ENCODE measurements around the gene PADI4.
A peak's percentile ranks its signal among the peaks of the same experiment; 100 is the strongest.
"Not testable (repeated sequence)": the region's sequence is repeated elsewhere in the genome, so short reads cannot be mapped to it uniquely, and the experiment has no call there.

PADI4 gene

GRCh38 chr1:17338706-17339493, 30.9 kb downstream of the PADI4 start:
- TF ChIP-seq POU2F2 (IDR thresholded peaks at IDR 0.05; ENCODE audit: low read depth, low read length) (no peak), SPI1 (IDR thresholded peaks at IDR 0.05; ENCODE audit: low read depth, low read length) (no peak), PAX5 (IDR thresholded peaks at IDR 0.05; ENCODE audit: insufficient read depth, low read length, severe bottlenecking) (no peak), POLR2A (IDR thresholded peaks at IDR 0.05; ENCODE audit: low read depth, low read length) (no peak), POLR2AphosphoS5 (IDR thresholded peaks at IDR 0.05; ENCODE audit: low read depth, low read length) (no peak), TAF1 (IDR thresholded peaks at IDR 0.05; ENCODE audit: low read depth, low read length) (no peak)

GRCh38 chr1:17339521-17339920, 31.5 kb downstream of the PADI4 start:
- no peak for FAIRE-seq
- no peak for DNase-seq (ENCODE audit: insufficient read length, low spot score)
- TF ChIP-seq POU2F2 (IDR thresholded peaks at IDR 0.05; ENCODE audit: low read depth, low read length) (no peak), POLR2AphosphoS5 (IDR thresholded peaks at IDR 0.05; ENCODE audit: low read depth, low read length) (no peak), TAF1 (IDR thresholded peaks at IDR 0.05; ENCODE audit: low read depth, low read length) (no peak)

More at GRCh38 chr1:17338706-17339493, 30.9 kb downstream of the PADI4 start:
- DNase-seq (ENCODE audit: insufficient read length, low spot score) (no peak), FAIRE-seq (no peak)

GRCh38 chr1:17340358-17340757, 32.4 kb downstream of the PADI4 start:
- TF ChIP-seq SPI1 (IDR thresholded peaks at IDR 0.05; ENCODE audit: low read depth, low read length) (no peak), PAX5 (IDR thresholded peaks at IDR 0.05; ENCODE audit: insufficient read depth, low read length, severe bottlenecking) (no peak), POU2F2 (IDR thresholded peaks at IDR 0.05; ENCODE audit: low read depth, low read length) (no peak), POLR2A (IDR thresholded peaks at IDR 0.05; ENCODE audit: low read depth, low read length) (no peak), POLR2AphosphoS5 (IDR thresholded peaks at IDR 0.05; ENCODE audit: low read depth, low read length) (no peak), TAF1 (IDR thresholded peaks at IDR 0.05; ENCODE audit: low read depth, low read length) (no peak)
- no peak for DNase-seq (ENCODE audit: insufficient read length, low spot score)
- no peak for FAIRE-seq

DNA sequence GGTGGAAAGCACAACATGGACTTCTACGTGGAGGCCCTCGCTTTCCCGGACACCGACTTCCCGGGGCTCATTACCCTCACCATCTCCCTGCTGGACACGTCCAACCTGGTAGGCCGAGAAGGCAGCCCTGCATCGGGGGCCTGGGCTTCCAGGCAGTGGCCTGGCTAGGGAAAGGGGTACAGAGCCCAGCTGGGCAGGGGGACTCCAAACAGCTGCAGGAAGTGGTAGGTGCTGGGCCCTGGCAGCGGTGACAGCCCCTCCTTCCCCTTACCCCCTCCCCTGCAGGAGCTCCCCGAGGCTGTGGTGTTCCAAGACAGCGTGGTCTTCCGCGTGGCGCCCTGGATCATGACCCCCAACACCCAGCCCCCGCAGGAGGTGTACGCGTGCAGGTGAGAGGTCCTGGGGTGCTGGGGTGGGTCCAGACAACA, 34.0 kb downstream of the PADI4 start:
- DNase-seq (ENCODE audit: insufficient read length, low spot score) (no peak), FAIRE-seq (no peak)
- no peak for TF ChIP-seq PAX5 (IDR thresholded peaks at IDR 0.05; ENCODE audit: insufficient read depth, low read length, severe bottlenecking)
- TF ChIP-seq POLR2A (IDR thresholded peaks at IDR 0.05; ENCODE audit: low read depth, low read length): no peak
- TF ChIP-seq SPI1 (IDR thresholded peaks at IDR 0.05; ENCODE audit: low read depth, low read length): no peak
- TF ChIP-seq POLR2AphosphoS5 (IDR thresholded peaks at IDR 0.05; ENCODE audit: low read depth, low read length): no peak
- no peak for TF ChIP-seq POU2F2 (IDR thresholded peaks at IDR 0.05; ENCODE audit: low read depth, low read length)
- TF ChIP-seq TAF1 (IDR thresholded peaks at IDR 0.05; ENCODE audit: low read depth, low read length): no peak

DNA sequence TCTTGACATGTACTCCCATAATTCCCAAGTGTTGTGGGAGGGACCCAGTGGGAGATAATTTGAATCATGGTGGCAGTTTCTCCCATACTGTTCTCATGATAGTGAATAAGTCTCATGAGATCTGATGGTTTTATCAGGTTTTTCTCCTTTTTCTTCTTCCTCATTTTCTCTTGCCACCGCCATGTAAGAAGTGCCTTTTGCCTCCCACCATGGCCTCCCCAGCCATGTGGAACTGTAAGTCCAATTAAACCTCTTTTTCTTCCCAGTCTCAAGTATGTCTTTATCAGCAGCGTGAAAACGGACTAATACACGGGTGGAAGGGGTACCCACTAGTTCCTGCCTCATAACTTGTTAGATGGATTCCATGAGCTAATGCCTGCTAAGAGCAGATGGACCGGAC, 37.5 kb downstream of the PADI4 start:
- FAIRE-seq; DNase-seq (ENCODE audit: insufficient read length, low spot score): not testable (repeated sequence)

DNA sequence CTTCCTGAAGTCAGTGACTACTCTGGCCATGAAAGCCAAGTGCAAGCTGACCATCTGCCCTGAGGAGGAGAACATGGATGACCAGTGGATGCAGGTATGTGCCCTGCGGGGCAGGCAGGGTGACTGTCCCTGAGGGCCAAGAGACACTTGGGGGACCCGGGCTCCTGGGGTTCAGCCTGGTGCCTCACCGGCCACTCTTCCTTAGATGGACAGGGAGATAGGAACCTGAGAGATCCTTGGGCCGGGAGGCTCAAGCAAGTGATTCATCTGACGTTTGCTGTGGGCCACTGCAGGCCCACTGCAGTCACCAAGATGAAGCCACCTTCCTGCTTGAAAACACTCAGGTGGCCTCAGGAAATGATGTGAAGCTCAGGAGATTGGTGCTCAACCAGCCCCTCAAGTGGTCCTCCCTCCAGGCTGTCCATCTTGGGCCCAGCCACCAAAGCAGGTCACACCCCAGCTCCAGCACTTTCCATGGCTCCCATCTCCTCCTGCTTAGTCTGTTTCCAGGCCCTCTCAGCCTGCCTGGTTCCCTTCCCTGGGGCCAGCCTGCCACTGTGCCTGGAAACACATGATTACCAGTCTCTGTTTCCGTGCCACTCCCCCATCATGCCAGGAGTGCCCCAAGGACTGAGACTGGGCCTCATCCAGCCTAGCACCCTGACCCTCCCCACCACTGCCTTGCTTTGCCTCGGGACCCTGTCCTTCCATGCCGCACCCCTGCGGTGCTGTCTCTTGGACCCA, 38.2 kb downstream of the PADI4 start:
- DNase-seq (ENCODE audit: insufficient read length, low spot score) (no peak), FAIRE-seq (no peak)
- TF ChIP-seq POU2F2 (IDR thresholded peaks at IDR 0.05; ENCODE audit: low read depth, low read length): no peak
- no peak for TF ChIP-seq SPI1 (IDR thresholded peaks at IDR 0.05; ENCODE audit: low read depth, low read length)
- TF ChIP-seq PAX5 (IDR thresholded peaks at IDR 0.05; ENCODE audit: insufficient read depth, low read length, severe bottlenecking): no peak
- no peak for TF ChIP-seq POLR2AphosphoS5 (IDR thresholded peaks at IDR 0.05; ENCODE audit: low read depth, low read length)
- TF ChIP-seq TAF1 (IDR thresholded peaks at IDR 0.05; ENCODE audit: low read depth, low read length): no peak
- no peak for TF ChIP-seq POLR2A (IDR thresholded peaks at IDR 0.05; ENCODE audit: low read depth, low read length)

DNA sequence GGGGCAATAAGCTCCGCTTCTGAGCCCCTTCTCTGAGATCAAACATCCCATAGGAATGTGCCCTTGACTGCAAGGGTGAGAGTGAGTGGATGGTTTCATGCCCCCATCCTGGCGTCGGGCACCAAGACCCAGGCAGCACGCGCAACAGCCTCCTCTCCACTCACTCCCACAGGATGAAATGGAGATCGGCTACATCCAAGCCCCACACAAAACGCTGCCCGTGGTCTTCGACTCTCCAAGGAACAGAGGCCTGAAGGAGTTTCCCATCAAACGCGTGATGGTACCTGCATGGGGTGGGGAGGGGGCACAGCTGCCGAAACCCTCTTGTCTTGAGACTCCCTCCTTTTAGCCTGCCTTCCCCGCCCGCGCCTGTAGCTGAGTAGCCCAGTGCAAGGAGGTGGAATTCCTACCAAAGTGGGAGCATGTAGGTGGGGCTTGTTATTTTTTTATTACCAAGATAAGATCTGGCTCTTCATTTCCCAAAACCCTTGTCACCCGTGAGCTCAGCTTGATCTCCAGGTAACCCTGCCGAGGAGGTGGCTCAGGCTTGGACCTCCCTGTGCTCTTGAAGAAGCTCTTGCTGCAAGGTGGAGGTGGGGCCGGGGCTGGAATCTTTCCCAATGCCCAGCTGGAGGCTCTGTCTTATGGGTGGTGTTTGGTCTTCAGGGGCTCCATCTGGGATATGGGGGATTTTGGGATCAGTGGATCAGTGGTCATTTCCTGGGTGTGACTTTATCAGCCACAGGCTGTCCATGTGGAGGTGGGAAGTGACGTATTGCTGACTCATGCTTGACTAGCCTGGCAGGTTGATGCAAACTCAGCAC, 40.0 kb downstream of the PADI4 start:
- DNase-seq (ENCODE audit: insufficient read length, low spot score) (no peak), FAIRE-seq (no peak)
- TF ChIP-seq POLR2A (IDR thresholded peaks at IDR 0.05; ENCODE audit: low read depth, low read length) (no peak), PAX5 (IDR thresholded peaks at IDR 0.05; ENCODE audit: insufficient read depth, low read length, severe bottlenecking) (no peak), POU2F2 (IDR thresholded peaks at IDR 0.05; ENCODE audit: low read depth, low read length) (no peak), TAF1 (IDR thresholded peaks at IDR 0.05; ENCODE audit: low read depth, low read length) (no peak), POLR2AphosphoS5 (IDR thresholded peaks at IDR 0.05; ENCODE audit: low read depth, low read length) (no peak), SPI1 (IDR thresholded peaks at IDR 0.05; ENCODE audit: low read depth, low read length) (no peak)

DNA sequence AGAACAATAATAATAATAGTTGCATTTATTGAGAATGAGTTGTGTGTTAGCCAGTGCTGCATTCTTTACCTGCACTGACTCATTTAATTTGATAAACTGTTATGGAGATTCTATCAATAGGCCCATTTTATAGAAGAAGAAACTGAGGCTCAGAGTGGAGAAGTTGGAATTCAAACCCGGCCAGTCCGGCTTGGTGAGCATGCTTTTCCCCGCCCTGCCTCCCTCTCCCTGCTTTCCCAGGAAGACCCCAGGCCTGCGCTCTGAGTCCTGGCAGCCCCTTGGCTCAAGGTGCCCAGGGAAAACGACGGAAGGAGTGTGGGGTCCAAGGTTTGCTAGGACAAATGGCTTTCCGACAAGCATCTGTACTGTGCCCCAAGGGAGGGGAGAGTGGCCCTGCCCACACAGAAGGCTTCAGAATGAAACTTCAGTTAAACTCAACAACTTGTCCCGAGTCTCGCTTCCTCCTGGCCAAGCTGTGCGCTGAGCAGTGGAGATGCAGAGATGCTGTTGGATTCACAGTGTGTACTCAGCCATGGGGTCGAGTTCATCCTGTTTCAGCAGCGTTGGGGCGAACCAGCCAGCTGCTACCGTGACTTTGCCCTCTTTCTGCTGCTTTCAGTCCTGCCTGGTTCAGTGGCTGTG, 40.7 kb downstream of the PADI4 start:
- DNase-seq (ENCODE audit: insufficient read length, low spot score) (peak; percentile 62), FAIRE-seq (peak; percentile 94)
- TF ChIP-seq POU2F2 (IDR thresholded peaks at IDR 0.05; ENCODE audit: low read depth, low read length) (no peak), POLR2A (IDR thresholded peaks at IDR 0.05; ENCODE audit: low read depth, low read length) (no peak), TAF1 (IDR thresholded peaks at IDR 0.05; ENCODE audit: low read depth, low read length) (no peak), SPI1 (IDR thresholded peaks at IDR 0.05; ENCODE audit: low read depth, low read length) (peak; percentile 83)

DNA sequence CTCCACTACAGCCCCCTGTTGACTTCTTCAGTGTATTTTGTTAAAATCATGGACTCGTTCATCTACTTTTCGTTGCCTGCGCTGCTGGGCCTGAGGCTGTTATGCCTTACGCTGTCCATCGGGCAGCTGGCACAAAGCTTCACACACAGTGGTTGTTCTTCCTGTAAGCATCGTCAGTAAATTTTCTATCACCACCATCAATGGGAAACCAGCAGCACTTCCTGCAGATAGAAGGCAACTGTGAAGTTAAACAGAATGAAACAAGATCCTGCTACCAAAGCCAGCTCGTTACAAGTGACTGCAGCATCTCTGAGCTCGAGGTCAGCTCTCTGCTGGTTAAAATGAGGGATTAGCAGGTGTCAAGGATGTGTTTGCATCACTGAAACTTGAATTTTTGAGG, 42.1 kb downstream of the PADI4 start:
- FAIRE-seq: no peak
- no peak for TF ChIP-seq POLR2A (IDR thresholded peaks at IDR 0.05; ENCODE audit: low read depth, low read length)
- TF ChIP-seq TAF1 (IDR thresholded peaks at IDR 0.05; ENCODE audit: low read depth, low read length): no peak
- TF ChIP-seq POU2F2 (IDR thresholded peaks at IDR 0.05; ENCODE audit: low read depth, low read length): no peak
- no peak for TF ChIP-seq PAX5 (IDR thresholded peaks at IDR 0.05; ENCODE audit: insufficient read depth, low read length, severe bottlenecking)
- no peak for TF ChIP-seq SPI1 (IDR thresholded peaks at IDR 0.05; ENCODE audit: low read depth, low read length)
- no peak for TF ChIP-seq POLR2AphosphoS5 (IDR thresholded peaks at IDR 0.05; ENCODE audit: low read depth, low read length)
- no peak for DNase-seq (ENCODE audit: insufficient read length, low spot score)

All from GM12891 (cell line).